HG03039 (cell line): ENCODE results near the gene GPATCH2L.

Experiments used
- ATAC-seq: cut with Tn5 transposase; IDR thresholded peaks from one replicate; pipeline ENCODE4 v1.9.1; 2021; ENCODE audit warnings: mild to moderate bottlenecking, moderate library complexity; ENCODE audit not compliant: unreplicated experiment

GPATCH2L gene

GRCh38 chr14:76252471-76252870, 100.7 kb downstream of the GPATCH2L start:
- no peak for ATAC-seq

DNA sequence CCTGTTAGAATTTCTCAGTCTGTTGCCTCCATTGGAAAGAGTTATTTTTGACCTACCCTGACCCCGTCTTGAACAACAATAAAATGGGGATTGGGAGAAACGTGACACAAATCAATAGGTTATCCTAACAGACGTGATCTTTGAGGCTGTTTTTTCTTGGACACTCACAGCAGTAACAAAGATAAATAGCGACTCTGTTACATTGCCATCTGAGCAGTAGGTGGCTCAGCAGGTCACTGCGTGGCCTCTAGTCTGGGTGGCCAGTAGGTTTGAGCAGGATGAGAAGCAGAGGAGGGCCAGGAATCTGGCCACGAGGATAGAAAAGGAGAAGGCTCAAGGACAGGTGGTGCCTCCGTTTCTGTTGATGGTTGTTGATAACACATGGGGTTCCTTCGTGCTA, 101.4 kb downstream of the GPATCH2L start:
- ATAC-seq: no peak

DNA sequence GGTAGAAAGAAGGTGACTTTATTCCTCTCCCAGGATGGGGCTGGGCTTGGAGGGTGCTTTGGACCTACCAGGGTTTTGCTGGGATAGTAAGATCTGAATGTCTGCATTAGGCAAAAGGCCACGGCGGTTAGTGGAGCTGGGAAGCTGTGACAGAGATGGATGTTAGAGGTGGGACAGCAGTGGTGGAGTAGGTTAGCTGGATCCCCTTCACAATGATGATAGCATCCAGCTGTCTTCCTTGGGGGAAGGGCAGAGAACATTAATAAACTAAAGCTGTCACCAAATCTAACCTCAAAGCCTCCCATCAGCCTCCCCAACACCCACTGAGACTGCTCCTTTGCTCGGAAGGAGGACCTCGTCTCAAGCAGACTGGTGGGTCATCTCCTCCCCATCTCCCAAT, 104.8 kb downstream of the GPATCH2L start:
- ATAC-seq: no peak

- ATAC-seq: no peak
Observed at GRCh38 chr14:76257111-76257803, 105.5 kb downstream of the GPATCH2L start.

- ATAC-seq: no peak
Observed at GRCh38 chr14:76257842-76258397, 106.2 kb downstream of the GPATCH2L start.

- no peak for ATAC-seq
Observed at GRCh38 chr14:76259029-76259735, 107.5 kb downstream of the GPATCH2L start.

GRCh38 chr14:76260749-76261148, 109.0 kb downstream of the GPATCH2L start:
- ATAC-seq: no peak

DNA sequence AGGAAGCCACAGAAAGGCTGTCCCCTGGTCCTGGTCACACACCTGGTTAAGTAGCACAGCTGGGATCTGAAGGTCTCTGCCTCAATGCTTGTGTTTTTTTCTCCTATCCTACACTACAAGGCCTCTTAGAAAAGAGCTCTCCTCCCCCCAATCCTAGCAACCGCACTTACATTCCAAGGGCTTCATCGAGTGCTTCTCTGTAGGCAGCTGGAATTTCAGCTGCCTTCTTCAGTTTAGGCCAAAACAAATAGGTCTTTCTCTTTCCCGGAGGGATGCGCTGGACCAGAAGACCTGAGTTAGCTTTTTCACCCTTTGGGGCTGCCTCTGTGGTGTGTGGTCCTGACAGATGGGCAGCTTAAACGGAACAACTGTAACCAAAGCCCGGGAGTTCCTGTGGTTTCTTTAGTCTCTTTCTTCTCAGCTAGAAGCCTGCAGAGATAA, 109.7 kb downstream of the GPATCH2L start:
- ATAC-seq: no peak

GRCh38 chr14:76262641-76263040, 110.9 kb downstream of the GPATCH2L start:
- no peak for ATAC-seq
